Renal cortical epithelial cell (primary cell): ENCODE data around the gene SLF2. TPM values are rescaled to one million over a fixed set of nuclear protein-coding genes. Genes with fewer than 3 reads are reported as not detected.
A peak's percentile ranks its signal among the peaks of the same experiment; 100 is the strongest.

ENCODE experiments used
- DNase-seq: peaks from one replicate; pipeline ENCODE4 v3.0.0-alpha.2; 2011; ENCODE audit warnings: low read depth
- total RNA-seq: library from RNA; depleted of rRNA; stranded (reverse); fragments of >200 nt; gene quantifications from 2 replicates; pipeline ENCODE4 v1.2.3, GENCODE V29; 2014

The SLF2 gene
- total RNA-seq, 1 donor from 2014 or later = 25.7 TPM

- DNase-seq = peak; percentile 26
Observed at GRCh38 chr10:101014230-101014884, 101.6 kb downstream of the SLF2 start.

Other genes with a start within 250 kb of the SLF2 start
- gene PAX2, start 167.4 kb upstream of the SLF2 start, total RNA-seq = 2.1 and 71.3 TPM in 2 replicates
- 0.69 and 7.0 TPM in 2 replicates for gene SEMA4G, start 56.5 kb downstream of the SLF2 start, total RNA-seq
- 43.2 and 54.9 TPM in 2 replicates for gene MRPL43, start 74.5 kb downstream of the SLF2 start, total RNA-seq
- 8.7 and 16.8 TPM in 2 replicates for gene TWNK, start 74.6 kb downstream of the SLF2 start, total RNA-seq
- 72.9 and 77.3 TPM in 2 replicates for gene LZTS2, start 86.8 kb downstream of the SLF2 start, total RNA-seq
- gene PDZD7, start 118.2 kb downstream of the SLF2 start, total RNA-seq = 1.3 and 4.7 TPM in 2 replicates
- gene SFXN3, start 118.3 kb downstream of the SLF2 start, total RNA-seq = 35.8 and 40.9 TPM in 2 replicates
- gene KAZALD1, start 149.0 kb downstream of the SLF2 start, total RNA-seq = 1.0 and 1.1 TPM in 2 replicates
- not detected in 2 replicates for gene TLX1, start 218.3 kb downstream of the SLF2 start, total RNA-seq